Activated CD8-positive, alpha-beta T cell treated with anti-CD3 and anti-CD28 coated beads for 36 hours (primary cell): Measurements from ENCODE around the gene KRTAP10-11. TPM values are rescaled to one million over a fixed set of nuclear protein-coding genes. Genes with fewer than 3 reads are reported as not detected.

Source experiments
- ATAC-seq: fragments of 200-7000 bp; cut with Tn5 transposase; one replicate; pipeline ENCODE4 v1.10.0; 2021; ENCODE audit warnings: mild to moderate bottlenecking, moderate library complexity
- CTCF ChIA-PET: fragments of 350-600 bp; sonication (Branson Sonifier 250); formaldehyde crosslinking; loops from one replicate; lab custom pipeline; 2021; ENCODE audit warnings: antibody characterized with exemption; lab: Charles Lee
- POLR2A ChIA-PET: fragments of 350-600 bp; sonication (Branson Sonifier 250); formaldehyde crosslinking; loops from one replicate; lab custom pipeline; 2021; ENCODE audit warnings: antibody characterized with exemption; lab: Charles Lee
- DNase-seq: peaks from one replicate; pipeline ENCODE4 v3.0.0-alpha.2; 2020
- H3K27ac Mint-ChIP-seq: one replicate; pipeline ENCODE4 v1.8.0; 2021; ENCODE audit warnings: mild to moderate bottlenecking, mixed read lengths
- H3K27me3 Mint-ChIP-seq: one replicate; pipeline ENCODE4 v1.8.0; 2021; ENCODE audit warnings: mixed read lengths
- H3K36me3 Mint-ChIP-seq: one replicate; pipeline ENCODE4 v1.8.0; 2021; ENCODE audit warnings: low read depth, mixed read lengths
- H3K4me1 Mint-ChIP-seq: one replicate; pipeline ENCODE4 v1.8.0; 2021; ENCODE audit warnings: low read depth, mixed read lengths
- H3K4me3 Mint-ChIP-seq: one replicate; pipeline ENCODE4 v1.8.0; 2021; ENCODE audit warnings: mild to moderate bottlenecking, moderate library complexity, mixed read lengths
- H3K9me3 Mint-ChIP-seq: one replicate; pipeline ENCODE4 v1.8.0; 2021; ENCODE audit warnings: mixed read lengths
- intact Hi-C: fragments of 100-400 bp; cut with micrococcal nuclease; formaldehyde crosslinking; loops from one replicate; pipeline ENCODE4 v1.10.0; 2022
- total RNA-seq, 2 experiments: library from RNA; stranded (reverse); gene quantifications; one replicate each; pipeline ENCODE4 v1.2.3, GENCODE V29; 2021
- TF ChIP-seq, protein P1 (sequence below): fragments of 200-600 bp; IDR thresholded peaks from one replicate; pipeline ENCODE4 v1.8.0; 2022; ENCODE audit warnings: antibody characterized with exemption, mild to moderate bottlenecking

KRTAP10-11 gene
- total RNA-seq, 2 experiments from 2014 or later, result not detected

DNA sequence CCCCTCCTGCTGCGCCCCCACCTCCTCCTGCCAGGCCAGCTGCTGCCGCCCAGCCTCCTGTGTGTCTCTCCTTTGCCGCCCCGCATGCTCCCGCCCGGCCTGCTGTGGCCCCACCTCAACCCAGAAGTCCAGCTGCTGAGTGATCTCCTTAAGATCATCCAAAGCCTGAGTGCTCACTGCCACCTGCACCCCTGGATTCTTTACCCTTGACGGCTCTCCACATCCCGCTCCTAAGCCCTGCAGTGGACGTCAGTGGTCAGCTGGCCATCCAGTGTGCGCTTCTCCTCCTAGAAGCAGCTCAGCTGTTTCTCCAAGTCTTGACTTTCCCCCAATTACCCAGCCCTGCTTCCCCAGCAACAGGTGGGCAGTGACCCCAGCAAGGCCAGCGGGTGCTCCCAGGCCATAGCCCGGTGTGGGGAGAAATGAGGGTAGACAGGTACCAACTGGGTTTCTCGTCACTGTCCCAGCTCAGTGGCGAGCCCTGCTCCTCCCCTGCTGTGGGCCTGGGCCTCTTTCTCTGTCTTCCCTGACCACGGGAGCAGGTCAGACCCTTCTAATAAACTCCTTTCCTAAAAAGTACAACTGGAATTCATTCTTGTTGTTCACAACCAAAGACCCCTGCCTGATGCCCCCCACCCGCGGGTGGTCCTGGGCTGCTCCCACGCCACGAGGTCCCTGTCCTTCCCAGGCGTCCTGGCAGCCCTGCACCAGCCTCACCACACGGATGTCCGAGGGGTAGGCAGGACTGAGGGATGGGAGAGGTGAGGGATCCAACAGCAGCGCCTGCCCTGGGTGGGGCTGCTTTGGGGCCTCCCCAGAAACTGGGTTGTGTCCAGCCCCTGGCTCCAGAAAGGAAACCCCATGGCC lies 44.4 kb upstream of the KRTAP10-11 start:
- Mint-ChIP-seq H3K27ac (no peak overlapping the region), H3K4me1 (no peaks in the 10 kb centered on the region), H3K36me3 (no peaks in the 10 kb centered on the region), H3K4me3 (no peak overlapping the region), H3K27me3 (peaks cover 3% of the 10 kb centered on the region), H3K9me3 (peaks cover 8% of the 10 kb centered on the region)
- no peak for ATAC-seq
- POLR2A ChIA-PET, result no interaction called here
- CTCF ChIA-PET, result no interaction called here
- intact Hi-C loops, result no loop called here
- TF ChIP-seq, protein P1, sequence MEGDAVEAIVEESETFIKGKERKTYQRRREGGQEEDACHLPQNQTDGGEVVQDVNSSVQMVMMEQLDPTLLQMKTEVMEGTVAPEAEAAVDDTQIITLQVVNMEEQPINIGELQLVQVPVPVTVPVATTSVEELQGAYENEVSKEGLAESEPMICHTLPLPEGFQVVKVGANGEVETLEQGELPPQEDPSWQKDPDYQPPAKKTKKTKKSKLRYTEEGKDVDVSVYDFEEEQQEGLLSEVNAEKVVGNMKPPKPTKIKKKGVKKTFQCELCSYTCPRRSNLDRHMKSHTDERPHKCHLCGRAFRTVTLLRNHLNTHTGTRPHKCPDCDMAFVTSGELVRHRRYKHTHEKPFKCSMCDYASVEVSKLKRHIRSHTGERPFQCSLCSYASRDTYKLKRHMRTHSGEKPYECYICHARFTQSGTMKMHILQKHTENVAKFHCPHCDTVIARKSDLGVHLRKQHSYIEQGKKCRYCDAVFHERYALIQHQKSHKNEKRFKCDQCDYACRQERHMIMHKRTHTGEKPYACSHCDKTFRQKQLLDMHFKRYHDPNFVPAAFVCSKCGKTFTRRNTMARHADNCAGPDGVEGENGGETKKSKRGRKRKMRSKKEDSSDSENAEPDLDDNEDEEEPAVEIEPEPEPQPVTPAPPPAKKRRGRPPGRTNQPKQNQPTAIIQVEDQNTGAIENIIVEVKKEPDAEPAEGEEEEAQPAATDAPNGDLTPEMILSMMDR, result no peak
- no peak for DNase-seq

DNA sequence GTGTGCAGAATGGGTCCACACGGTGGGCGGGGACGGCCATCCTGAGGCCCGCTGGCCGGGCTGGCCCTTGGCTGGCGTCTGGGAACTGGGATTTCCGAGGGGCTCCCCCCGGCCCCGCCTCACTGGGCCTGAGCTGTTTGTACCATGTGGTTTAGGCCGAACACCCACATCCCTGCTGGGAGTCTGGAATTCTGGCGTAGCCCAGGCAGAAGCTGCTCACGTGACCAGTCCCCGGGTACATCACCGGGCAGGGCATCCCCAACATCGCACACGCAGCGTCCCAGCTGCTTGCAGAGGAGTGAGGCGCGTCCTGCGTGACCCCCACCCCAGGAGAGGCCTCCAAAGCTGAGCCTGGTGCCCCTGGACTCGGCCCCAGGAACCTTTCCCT lies 43.8 kb upstream of the KRTAP10-11 start:
- Mint-ChIP-seq H3K4me1 (no peaks in the 10 kb centered on the region), H3K4me3 (no peak overlapping the region), H3K27me3 (peaks cover 3% of the 10 kb centered on the region), H3K9me3 (peaks cover 8% of the 10 kb centered on the region), H3K36me3 (no peaks in the 10 kb centered on the region), H3K27ac (no peak overlapping the region)
- intact Hi-C loops, result no loop called here
- TF ChIP-seq, protein P1, result no peak
- no peak for ATAC-seq
- ChIA-PET POLR2A (no interaction called here), CTCF (no interaction called here)
- DNase-seq, result no peak

DNA sequence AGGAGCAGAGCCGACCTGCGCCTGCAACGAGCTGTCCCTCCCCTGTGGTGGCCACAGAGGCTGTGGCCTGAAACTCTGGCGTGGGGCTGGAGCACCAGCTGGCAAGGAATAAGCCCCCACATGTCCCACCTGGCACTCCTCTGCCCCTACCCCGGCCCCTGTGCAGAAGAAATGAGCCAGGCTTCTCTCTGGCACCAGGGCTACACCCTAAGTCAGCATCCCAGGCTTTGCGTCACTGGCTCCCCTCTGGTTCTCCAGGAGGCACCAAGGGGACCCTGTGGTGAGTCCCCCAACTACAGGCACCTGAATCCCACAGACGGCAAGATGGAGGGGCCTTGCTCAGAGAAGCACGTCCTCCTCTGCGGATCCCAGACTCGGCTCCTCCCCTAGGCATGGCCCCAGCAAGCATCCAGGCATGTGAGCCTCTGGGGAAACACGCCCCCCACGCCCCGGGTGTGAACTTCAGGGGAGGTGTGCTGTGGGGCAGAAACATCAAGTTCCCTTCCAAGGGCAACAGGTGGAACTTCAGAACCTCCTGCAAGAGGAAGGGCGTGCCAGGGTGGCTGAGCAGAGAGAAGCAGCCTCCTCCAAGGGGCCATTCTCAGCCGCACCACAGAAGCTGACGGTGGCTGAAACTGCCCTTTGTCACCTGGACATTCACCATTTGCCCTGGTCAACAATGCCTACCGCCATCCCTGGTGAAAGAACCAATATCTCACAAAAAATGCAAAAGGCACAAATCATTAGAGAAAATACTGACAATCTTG lies 42.9 kb upstream of the KRTAP10-11 start:
- intact Hi-C loops, result no loop called here
- H3K4me3 Mint-ChIP-seq, result no peak overlapping the region
- H3K27me3 Mint-ChIP-seq, result peaks cover 3% of the 10 kb centered on the region
- DNase-seq (no peak), ATAC-seq (no peak)
- TF ChIP-seq, protein P1, result no peak
- H3K36me3 Mint-ChIP-seq, result no peaks in the 10 kb centered on the region
- H3K4me1 Mint-ChIP-seq, result no peaks in the 10 kb centered on the region
- peaks cover 8% of the 10 kb centered on the region for H3K9me3 Mint-ChIP-seq
- POLR2A ChIA-PET, result no interaction called here
- H3K27ac Mint-ChIP-seq, result no peak overlapping the region
- CTCF ChIA-PET, result no interaction called here

DNA sequence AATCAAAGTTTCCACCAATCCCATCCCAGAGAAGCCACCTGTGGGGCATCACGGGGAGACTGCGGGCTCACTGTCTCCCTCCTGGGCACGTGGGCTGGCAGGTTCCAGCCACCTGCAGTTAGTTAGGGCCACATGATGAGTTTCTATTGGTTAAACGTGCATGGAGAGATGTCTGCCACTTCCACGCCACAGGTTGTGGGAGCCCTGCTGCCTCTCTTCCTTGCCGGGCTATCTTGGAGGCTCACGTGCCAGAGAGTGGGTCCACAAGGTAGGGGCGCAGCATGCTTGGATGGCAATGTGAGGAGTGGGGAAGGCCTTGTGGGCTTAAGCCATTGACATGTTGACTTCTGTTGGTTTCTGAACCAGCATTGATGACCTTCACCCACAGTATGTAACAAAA lies 42.3 kb upstream of the KRTAP10-11 start:
- Mint-ChIP-seq H3K27ac (no peak overlapping the region), H3K9me3 (peaks cover 4% of the 10 kb centered on the region), H3K27me3 (peaks cover 3% of the 10 kb centered on the region), H3K4me3 (no peak overlapping the region), H3K36me3 (no peaks in the 10 kb centered on the region), H3K4me1 (no peaks in the 10 kb centered on the region)
- DNase-seq (no peak), ATAC-seq (no peak)
- TF ChIP-seq, protein P1, result no peak
- intact Hi-C loops, result no loop called here
- ChIA-PET CTCF (no interaction called here), POLR2A (no interaction called here)

DNA sequence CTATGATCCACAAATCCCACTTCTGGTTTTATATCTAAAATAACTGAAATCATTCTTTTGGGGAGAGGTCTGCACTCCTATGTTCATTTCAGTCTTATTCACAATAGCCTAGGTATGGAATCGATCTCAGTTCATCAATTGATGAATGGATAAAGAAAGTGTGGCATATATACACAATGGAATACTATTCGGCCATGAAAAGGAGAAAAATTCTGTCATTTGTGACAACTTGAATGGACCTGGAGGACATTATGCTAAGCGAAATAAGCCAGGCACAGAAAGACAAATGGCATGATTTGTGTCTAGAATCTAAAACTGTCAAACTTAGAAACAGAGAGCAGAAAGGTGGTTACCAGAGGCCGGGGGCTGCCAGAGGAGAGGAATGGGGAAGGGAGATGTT lies 39.7 kb upstream of the KRTAP10-11 start:
- ChIA-PET CTCF (no interaction called here), POLR2A (interaction anchor here (1.0 kb wide), 1 partner anchor 12 kb away, joined by 3 read pairs; no protein-coding TSS in a partner anchor)
- Mint-ChIP-seq H3K27me3 (peaks cover 3% of the 10 kb centered on the region), H3K36me3 (no peaks in the 10 kb centered on the region), H3K27ac (no peak overlapping the region), H3K4me3 (no peak overlapping the region), H3K9me3 (peaks cover 18% of the 10 kb centered on the region), H3K4me1 (no peaks in the 10 kb centered on the region)
- intact Hi-C loops, result no loop called here
- TF ChIP-seq, protein P1, result no peak
- ATAC-seq (no peak), DNase-seq (no peak)
